A673 (cell line): ENCODE measurements around the gene MAP2. TPM values are rescaled to one million over a fixed set of nuclear protein-coding genes. Genes with fewer than 3 reads are reported as not detected.
A peak's percentile ranks its signal among the peaks of the same experiment; 100 is the strongest.

Experiments used
- BruUV-seq: library from RNA; stranded (reverse); fragments of 400-500 nt; replicated peaks from 2 replicates; lab custom pipeline; 2021; lab: Mats Ljungman, UMichigan
- CTCF ChIA-PET: fragments of 300-600 bp; sonication (Branson Sonifier 250); formaldehyde crosslinking; loops from one replicate; lab custom pipeline; 2022; ENCODE audit warnings: antibody characterized with exemption; lab: Charles Lee
- POLR2A ChIA-PET: fragments of 300-600 bp; sonication (Branson Sonifier 250); formaldehyde crosslinking; loops from one replicate; lab custom pipeline; 2022; ENCODE audit warnings: antibody characterized with exemption; ENCODE audit not compliant: low non-redundant PET; lab: Charles Lee
- DNase-seq: peaks from one replicate; pipeline ENCODE4 v3.0.0-alpha.2; 2015; ENCODE audit warnings: low spot score
- H3K27ac ChIP-seq: fragments of 200-600 bp; sonication (generic); 2 replicates; pipeline ENCODE4 v1.5.1; 2016; ENCODE audit warnings: mixed run types, low read depth, mild to moderate bottlenecking, mixed read lengths, antibody characterized with exemption, low read length; ENCODE audit not compliant: poor library complexity, severe bottlenecking
- H3K27me3 ChIP-seq: fragments of 200-600 bp; sonication (generic); replicated peaks from 2 replicates; pipeline ENCODE4 v1.6.1; 2017; ENCODE audit warnings: mixed run types, low read depth, mild to moderate bottlenecking, mixed read lengths, antibody characterized with exemption, low read length; ENCODE audit not compliant: insufficient read depth, poor library complexity
- H3K36me3 ChIP-seq: fragments of 200-600 bp; sonication (generic); 2 replicates; pipeline ENCODE4 v1.6.1; 2016; ENCODE audit warnings: mixed run types, mild to moderate bottlenecking, mixed read lengths, antibody characterized with exemption, low read length; ENCODE audit not compliant: insufficient read depth, poor library complexity, severe bottlenecking
- H3K4me1 ChIP-seq: fragments of 200-600 bp; sonication (generic); 2 replicates; pipeline ENCODE4 v1.6.1; 2017; ENCODE audit warnings: mixed run types, mild to moderate bottlenecking, mixed read lengths, antibody characterized with exemption, low read length; ENCODE audit not compliant: insufficient read depth, poor library complexity, severe bottlenecking
- H3K4me3 ChIP-seq: fragments of 200-600 bp; sonication (generic); 2 replicates; pipeline ENCODE4 v1.5.1; 2016; ENCODE audit warnings: low read depth, mixed run types, mild to moderate bottlenecking, mixed read lengths, low read length; ENCODE audit not compliant: poor library complexity, severe bottlenecking
- H3K9me3 ChIP-seq: fragments of 200-600 bp; sonication (generic); 2 replicates; pipeline ENCODE4 v1.6.1; 2016; ENCODE audit warnings: mixed run types, low read depth, mild to moderate bottlenecking, mixed read lengths, antibody characterized with exemption, low read length; ENCODE audit not compliant: poor library complexity, severe bottlenecking
- EZH2 ChIP-seq: fragments of 200-600 bp; sonication (generic); IDR thresholded peaks from 2 replicates; pipeline ENCODE4 v1.6.1; 2017; ENCODE audit warnings: borderline replicate concordance, low read depth, mild to moderate bottlenecking, mixed read lengths, antibody characterized with exemption, low read length; ENCODE audit not compliant: poor library complexity, severe bottlenecking
- intact Hi-C: fragments of 100-400 bp; cut with micrococcal nuclease; formaldehyde crosslinking; loops from one replicate; pipeline ENCODE4 v1.10.0; 2022; ENCODE audit not compliant: unreplicated experiment
- total RNA-seq: library from RNA; stranded (reverse); gene quantifications from 2 replicates; pipeline ENCODE4 v1.2.3, GENCODE V29; 2021
- TF ChIP-seq, protein P1 (sequence below): fragments of 300-800, 200-600 bp; sonication (generic); conservative IDR thresholded peaks from 2 replicates; pipeline ENCODE4 v1.5.1; 2017; ENCODE audit warnings: low read depth, mild to moderate bottlenecking, antibody characterized with exemption, low read length, moderate library complexity, mixed read lengths

The MAP2 gene
- total RNA-seq, 1 experiment from 2014 or later = 1.7 TPM

DNA sequence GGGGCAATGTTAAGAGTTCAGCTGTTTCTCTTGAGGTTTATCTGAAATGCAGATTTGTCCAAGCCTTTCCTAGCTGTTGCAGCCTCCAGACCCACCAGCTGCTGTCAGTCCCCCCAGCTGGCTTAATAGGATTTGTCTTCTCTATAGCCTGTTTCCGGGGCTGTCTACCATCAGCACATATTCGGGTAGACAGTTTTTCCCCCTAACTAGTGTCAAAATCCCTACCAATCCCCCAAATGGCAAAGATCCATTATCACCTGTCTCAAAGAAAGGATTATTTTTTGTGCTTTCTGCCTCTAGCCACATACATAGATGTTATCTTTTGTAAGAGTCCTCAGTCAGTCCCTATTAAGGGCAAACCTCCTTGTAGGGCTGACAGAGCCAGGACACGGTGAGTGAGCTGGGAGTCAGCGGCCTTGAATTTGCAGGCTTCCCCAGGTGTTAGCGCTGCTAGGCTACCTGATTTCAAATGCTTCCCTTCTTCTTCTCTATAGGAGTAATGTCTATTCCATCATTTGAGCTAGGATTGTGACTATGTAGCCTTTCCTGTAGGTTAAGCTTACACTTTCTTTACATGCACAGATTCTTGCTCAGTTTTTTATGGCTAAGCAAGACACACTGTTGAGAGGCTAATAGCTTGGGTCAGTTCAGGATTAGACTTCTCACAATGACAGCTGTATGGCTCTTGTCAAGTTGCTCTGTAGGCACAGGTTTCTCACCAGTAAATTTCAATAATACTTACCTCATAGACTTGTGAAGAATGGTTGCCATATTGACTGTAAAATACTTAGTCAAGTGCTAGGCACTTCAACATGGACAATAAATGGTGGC lies 176.7 kb downstream of the MAP2 start:
- Histone ChIP-seq H3K4me3 (no peak overlapping the region), H3K9me3 (no peaks in the 10 kb centered on the region), H3K27ac (no peak overlapping the region), H3K27me3 (no peaks in the 10 kb centered on the region), H3K4me1 (no peaks in the 10 kb centered on the region), H3K36me3 (no peaks in the 10 kb centered on the region)
- BruUV-seq = no TSS peak
- ChIA-PET POLR2A (no interaction called here), CTCF (no interaction called here)
- intact Hi-C loops = no loop called here
- DNase-seq = peak; percentile 10
- no peak for TF ChIP-seq EZH2
- TF ChIP-seq, protein P1, sequence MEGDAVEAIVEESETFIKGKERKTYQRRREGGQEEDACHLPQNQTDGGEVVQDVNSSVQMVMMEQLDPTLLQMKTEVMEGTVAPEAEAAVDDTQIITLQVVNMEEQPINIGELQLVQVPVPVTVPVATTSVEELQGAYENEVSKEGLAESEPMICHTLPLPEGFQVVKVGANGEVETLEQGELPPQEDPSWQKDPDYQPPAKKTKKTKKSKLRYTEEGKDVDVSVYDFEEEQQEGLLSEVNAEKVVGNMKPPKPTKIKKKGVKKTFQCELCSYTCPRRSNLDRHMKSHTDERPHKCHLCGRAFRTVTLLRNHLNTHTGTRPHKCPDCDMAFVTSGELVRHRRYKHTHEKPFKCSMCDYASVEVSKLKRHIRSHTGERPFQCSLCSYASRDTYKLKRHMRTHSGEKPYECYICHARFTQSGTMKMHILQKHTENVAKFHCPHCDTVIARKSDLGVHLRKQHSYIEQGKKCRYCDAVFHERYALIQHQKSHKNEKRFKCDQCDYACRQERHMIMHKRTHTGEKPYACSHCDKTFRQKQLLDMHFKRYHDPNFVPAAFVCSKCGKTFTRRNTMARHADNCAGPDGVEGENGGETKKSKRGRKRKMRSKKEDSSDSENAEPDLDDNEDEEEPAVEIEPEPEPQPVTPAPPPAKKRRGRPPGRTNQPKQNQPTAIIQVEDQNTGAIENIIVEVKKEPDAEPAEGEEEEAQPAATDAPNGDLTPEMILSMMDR = no peak

DNA sequence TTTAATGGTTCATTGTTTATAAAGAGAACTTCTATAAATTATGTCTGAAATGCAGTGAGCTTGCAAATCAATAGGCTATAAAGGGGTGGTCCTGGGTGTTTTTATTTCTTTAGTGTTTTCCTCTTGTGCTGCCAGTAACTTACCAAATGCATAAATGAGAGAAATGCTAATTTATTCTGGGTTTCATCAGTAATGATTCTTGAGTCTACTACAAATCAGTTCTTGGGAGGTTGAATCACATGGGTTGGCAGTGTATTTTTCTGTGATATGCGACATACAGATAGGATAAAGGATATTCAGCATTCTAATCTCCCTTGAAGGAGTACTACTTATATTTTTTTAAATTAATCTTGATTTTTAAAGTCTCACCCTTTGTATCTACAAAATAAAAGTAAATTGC lies 177.7 kb downstream of the MAP2 start:
- BruUV-seq = no TSS peak
- H3K27ac ChIP-seq = no peak overlapping the region
- DNase-seq = no peak
- no peaks in the 10 kb centered on the region for H3K4me1 ChIP-seq
- no peak for TF ChIP-seq EZH2
- TF ChIP-seq, protein P1 = no peak
- H3K27me3 ChIP-seq = no peaks in the 10 kb centered on the region
- H3K9me3 ChIP-seq = no peaks in the 10 kb centered on the region
- H3K4me3 ChIP-seq = no peak overlapping the region
- intact Hi-C loops = no loop called here
- no peaks in the 10 kb centered on the region for H3K36me3 ChIP-seq
- ChIA-PET POLR2A (no interaction called here), CTCF (no interaction called here)

GRCh38 chr2:209602259-209602658 lies 178.4 kb downstream of the MAP2 start:
- Histone ChIP-seq H3K9me3 (no peaks in the 10 kb centered on the region), H3K27ac (no peak overlapping the region), H3K4me3 (no peak overlapping the region), H3K36me3 (no peaks in the 10 kb centered on the region), H3K4me1 (no peaks in the 10 kb centered on the region), H3K27me3 (no peaks in the 10 kb centered on the region)
- no TSS peak for BruUV-seq
- TF ChIP-seq, protein P1 = no peak
- no peak for TF ChIP-seq EZH2
- CTCF ChIA-PET = no interaction called here
- no peak for DNase-seq
- intact Hi-C loops = no loop called here
- POLR2A ChIA-PET = no interaction called here
